Right lobe of liver (tissue), 4 donors: Measurements from ENCODE around the gene TEX35.

Source experiments
- CTCF ChIP-seq, 4 donors: fragments of 200-600 bp in 3 of 4; fragments of 450-650 bp in 1 of 4; IDR thresholded peaks; one replicate each; pipeline versions ENCODE4 v1.5.1 to v1.8.0; 2016 to 2022; ENCODE audit warnings: antibody characterized with exemption in 4 of 4, mild to moderate bottlenecking in 2 of 4
- POLR2A ChIP-seq: fragments of 450-650 bp; IDR thresholded peaks from one replicate; pipeline ENCODE4 v1.6.1; 2017; ENCODE audit warnings: antibody characterized with exemption, mild to moderate bottlenecking
- donor health status: DM: no; HTN: no; CAD: no.
- donor health status: DM: no; HTN: no; CAD: no.
- donor health status: DM: no; HTN: yes; CAD: no.

GRCh38 chr1:178490967-178491366 is 21.9 kb upstream of the TEX35 start:
- no peak for TF ChIP-seq CTCF (IDR thresholded peaks at IDR 0.05)
- no peak for TF ChIP-seq POLR2A
